Osteoblast (primary cell): Measurements from ENCODE around the gene CCDC12. TPM values are rescaled to one million over a fixed set of nuclear protein-coding genes. Genes with fewer than 3 reads are reported as not detected.

Experiments used
- DNase-seq: peaks from one replicate; pipeline ENCODE4 v3.0.0; 2011; ENCODE audit warnings: low spot score, mixed read lengths; ENCODE audit not compliant: insufficient read length; ENCODE audit errors: missing footprints
- H2AFZ ChIP-seq: 2 replicates; pipeline ENCODE4 v1.6.0; 2011; ENCODE audit warnings: mild to moderate bottlenecking, low read length
- H3K27ac ChIP-seq: 2 replicates; pipeline ENCODE4 v1.5.1; 2011; ENCODE audit warnings: mild to moderate bottlenecking, low read depth, low read length, moderate library complexity
- H3K27me3 ChIP-seq: 2 replicates; pipeline ENCODE4 v1.6.0; 2012; ENCODE audit warnings: mild to moderate bottlenecking, control low read depth, inconsistent platforms, low read length, moderate library complexity; ENCODE audit not compliant: insufficient read depth
- H3K36me3 ChIP-seq: 2 replicates; pipeline ENCODE4 v1.5.1; 2011; ENCODE audit warnings: mild to moderate bottlenecking, low read length, control low read depth, moderate library complexity; ENCODE audit not compliant: insufficient read depth
- H3K4me1 ChIP-seq: 2 replicates; pipeline ENCODE4 v1.5.1; 2011; ENCODE audit warnings: mild to moderate bottlenecking, low read length, control low read depth, moderate library complexity; ENCODE audit not compliant: insufficient read depth
- H3K4me2 ChIP-seq: 2 replicates; pipeline ENCODE4 v1.6.0; 2011; ENCODE audit warnings: mild to moderate bottlenecking, low read length; ENCODE audit not compliant: insufficient read depth
- H3K4me3 ChIP-seq: fragments of 200-600 bp; sonication (generic); 3 replicates; pipeline ENCODE4 v1.5.1; 2012; ENCODE audit warnings: mild to moderate bottlenecking, low read length, inconsistent platforms; ENCODE audit not compliant: insufficient read depth
- H3K79me2 ChIP-seq: 2 replicates; pipeline ENCODE4 v1.6.0; 2012; ENCODE audit warnings: mild to moderate bottlenecking, low read length, control low read depth, inconsistent platforms; ENCODE audit not compliant: insufficient read depth
- H3K9me3 ChIP-seq: 2 replicates; pipeline ENCODE4 v1.5.1; 2011; ENCODE audit warnings: low read depth, low read length, control low read depth
- H4K20me1 ChIP-seq: 2 replicates; pipeline ENCODE4 v1.6.0; 2012; ENCODE audit warnings: mild to moderate bottlenecking, low read length, control low read depth; ENCODE audit not compliant: insufficient read depth
- total RNA-seq: library from RNA; depleted of rRNA; stranded (reverse); fragments of >200 nt; gene quantifications from 2 replicates; pipeline ENCODE4 v1.2.3, GENCODE V29; 2012
- TF ChIP-seq, protein P1 (sequence below): IDR thresholded peaks from 2 replicates; pipeline ENCODE4 v1.5.1; 2011; ENCODE audit warnings: mild to moderate bottlenecking, low read depth, low read length, moderate library complexity; ENCODE audit errors: extremely low read depth

CCDC12 gene
- total RNA-seq, 1 donor: 20.6 TPM

DNA sequence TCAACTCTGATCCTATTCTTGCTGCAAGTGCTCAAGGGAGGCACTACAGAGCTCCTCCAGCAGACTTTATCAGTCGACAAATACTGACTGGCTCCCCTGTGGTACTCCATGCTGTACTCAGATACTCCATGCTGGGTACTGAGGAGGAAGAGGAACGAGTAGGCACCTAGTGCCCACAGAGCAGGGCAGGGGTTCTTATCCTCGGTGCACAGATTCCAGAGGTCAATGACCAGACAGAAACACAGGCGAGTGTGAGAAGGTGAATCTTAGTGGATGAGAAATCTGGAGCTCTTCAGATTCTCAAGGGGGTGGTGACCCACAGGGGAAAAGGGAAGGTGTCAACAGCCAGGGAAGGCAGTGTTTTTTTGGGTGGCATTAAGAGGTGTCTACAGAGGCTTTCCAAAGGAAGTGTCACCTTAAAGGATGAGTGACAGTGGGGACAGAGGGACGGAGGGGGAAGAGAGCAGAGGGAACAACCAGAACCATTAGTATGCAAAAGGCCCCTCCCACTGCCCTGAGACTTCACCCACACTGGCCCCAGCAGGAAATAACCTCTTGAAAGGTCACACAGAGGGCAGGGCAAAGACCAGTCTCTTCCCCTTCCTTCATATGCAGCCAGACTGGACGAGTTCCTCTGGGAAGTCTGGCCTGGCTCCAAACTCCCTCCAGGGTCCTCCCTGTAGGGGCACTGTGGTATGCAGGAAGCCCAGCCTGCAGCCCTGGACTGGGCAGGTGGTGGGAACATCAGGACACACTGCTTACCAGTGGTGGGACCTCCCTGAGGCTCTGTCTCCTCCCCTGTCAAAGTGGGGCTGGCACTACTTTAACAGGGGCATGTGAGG, 27.5 kb downstream of the CCDC12 start:
- no peak overlapping the region for H3K4me2 ChIP-seq
- DNase-seq: no peak
- TF ChIP-seq, protein P1, sequence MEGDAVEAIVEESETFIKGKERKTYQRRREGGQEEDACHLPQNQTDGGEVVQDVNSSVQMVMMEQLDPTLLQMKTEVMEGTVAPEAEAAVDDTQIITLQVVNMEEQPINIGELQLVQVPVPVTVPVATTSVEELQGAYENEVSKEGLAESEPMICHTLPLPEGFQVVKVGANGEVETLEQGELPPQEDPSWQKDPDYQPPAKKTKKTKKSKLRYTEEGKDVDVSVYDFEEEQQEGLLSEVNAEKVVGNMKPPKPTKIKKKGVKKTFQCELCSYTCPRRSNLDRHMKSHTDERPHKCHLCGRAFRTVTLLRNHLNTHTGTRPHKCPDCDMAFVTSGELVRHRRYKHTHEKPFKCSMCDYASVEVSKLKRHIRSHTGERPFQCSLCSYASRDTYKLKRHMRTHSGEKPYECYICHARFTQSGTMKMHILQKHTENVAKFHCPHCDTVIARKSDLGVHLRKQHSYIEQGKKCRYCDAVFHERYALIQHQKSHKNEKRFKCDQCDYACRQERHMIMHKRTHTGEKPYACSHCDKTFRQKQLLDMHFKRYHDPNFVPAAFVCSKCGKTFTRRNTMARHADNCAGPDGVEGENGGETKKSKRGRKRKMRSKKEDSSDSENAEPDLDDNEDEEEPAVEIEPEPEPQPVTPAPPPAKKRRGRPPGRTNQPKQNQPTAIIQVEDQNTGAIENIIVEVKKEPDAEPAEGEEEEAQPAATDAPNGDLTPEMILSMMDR: no peak
- no peak overlapping the region for H3K4me3 ChIP-seq
- H3K27me3 ChIP-seq: no peaks in the 10 kb centered on the region
- H3K36me3 ChIP-seq: no peaks in the 10 kb centered on the region
- no peak overlapping the region for H3K27ac ChIP-seq
- H3K4me1 ChIP-seq: peaks cover 20% of the 10 kb centered on the region
- peaks cover 91% of the 10 kb centered on the region for H4K20me1 ChIP-seq
- H2AFZ ChIP-seq: no peak overlapping the region
- peaks cover 96% of the 10 kb centered on the region for H3K79me2 ChIP-seq
- H3K9me3 ChIP-seq: no peaks in the 10 kb centered on the region

DNA sequence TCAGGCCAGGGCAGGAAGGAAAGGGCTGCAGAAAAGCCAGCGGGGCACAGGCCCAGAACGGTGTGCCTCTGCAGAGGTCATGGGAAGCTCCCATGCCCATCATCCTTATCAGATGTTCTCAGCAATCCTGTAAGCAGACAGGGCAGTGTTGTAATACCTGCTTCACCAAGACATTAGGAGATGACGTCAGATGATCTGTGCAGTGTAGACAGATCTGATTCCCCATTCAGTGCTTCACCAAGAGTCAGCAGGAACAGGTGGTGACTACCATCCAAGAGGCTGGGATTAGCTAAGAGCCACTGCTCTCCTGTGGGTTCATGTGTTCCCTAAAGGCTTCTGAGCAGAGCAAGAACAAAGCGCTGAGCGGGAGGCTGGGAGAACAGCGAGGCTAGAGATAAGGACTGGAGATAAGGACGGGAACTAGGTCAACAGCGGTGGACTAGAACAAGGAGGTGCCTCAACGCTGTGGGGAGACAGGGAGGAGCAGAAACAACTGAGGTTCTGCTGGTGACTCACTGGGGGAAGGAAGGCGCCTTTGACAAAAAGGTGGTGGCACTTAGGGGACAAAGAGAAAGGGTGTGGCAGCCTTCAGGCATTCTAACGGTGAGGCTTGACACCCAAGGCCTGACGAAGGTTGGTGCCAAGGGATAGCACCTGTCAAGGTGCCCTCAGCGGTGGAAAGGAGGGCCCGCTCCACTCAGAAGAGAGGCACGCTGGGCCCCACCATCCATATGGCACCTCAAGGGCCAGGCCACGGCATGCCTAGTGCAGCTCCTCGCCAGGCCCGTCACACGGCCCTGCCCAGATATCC, 28.4 kb downstream of the CCDC12 start:
- H3K27ac ChIP-seq: peak overlapping the region; percentile 31
- no peak for DNase-seq
- no peak overlapping the region for H2AFZ ChIP-seq
- no peak overlapping the region for H3K4me3 ChIP-seq
- H3K9me3 ChIP-seq: no peaks in the 10 kb centered on the region
- H3K4me2 ChIP-seq: no peak overlapping the region
- H3K4me1 ChIP-seq: peaks cover 20% of the 10 kb centered on the region
- TF ChIP-seq, protein P1: no peak
- H3K79me2 ChIP-seq: peaks cover 96% of the 10 kb centered on the region
- H4K20me1 ChIP-seq: peaks cover 91% of the 10 kb centered on the region
- H3K36me3 ChIP-seq: no peaks in the 10 kb centered on the region
- no peaks in the 10 kb centered on the region for H3K27me3 ChIP-seq

DNA sequence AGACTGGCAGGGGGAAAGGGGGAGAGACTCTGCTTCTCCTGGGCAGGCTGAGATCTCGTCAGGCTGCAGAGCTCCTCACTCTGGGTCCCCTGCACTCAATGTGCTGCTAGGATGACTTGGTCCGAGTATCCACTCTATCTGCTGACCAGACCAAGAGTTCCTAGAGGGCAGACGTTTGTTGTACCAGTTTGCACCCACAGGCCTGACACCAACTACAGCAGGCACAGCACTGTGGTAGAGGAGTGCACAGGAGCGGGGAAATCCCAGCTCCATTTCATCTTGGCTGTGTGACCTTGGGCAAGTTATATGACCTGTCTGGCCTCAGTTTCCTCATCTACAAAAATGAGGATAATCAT, 29.0 kb downstream of the CCDC12 start:
- Histone ChIP-seq H3K9me3 (no peaks in the 10 kb centered on the region), H3K36me3 (no peaks in the 10 kb centered on the region), H3K4me3 (no peak overlapping the region), H3K27me3 (no peaks in the 10 kb centered on the region), H3K27ac (peak overlapping the region; percentile 31), H3K4me1 (peaks cover 20% of the 10 kb centered on the region), H3K4me2 (no peak overlapping the region), H2AFZ (no peak overlapping the region), H3K79me2 (peaks cover 96% of the 10 kb centered on the region), H4K20me1 (peaks cover 91% of the 10 kb centered on the region)
- TF ChIP-seq, protein P1: no peak
- no peak for DNase-seq

DNA sequence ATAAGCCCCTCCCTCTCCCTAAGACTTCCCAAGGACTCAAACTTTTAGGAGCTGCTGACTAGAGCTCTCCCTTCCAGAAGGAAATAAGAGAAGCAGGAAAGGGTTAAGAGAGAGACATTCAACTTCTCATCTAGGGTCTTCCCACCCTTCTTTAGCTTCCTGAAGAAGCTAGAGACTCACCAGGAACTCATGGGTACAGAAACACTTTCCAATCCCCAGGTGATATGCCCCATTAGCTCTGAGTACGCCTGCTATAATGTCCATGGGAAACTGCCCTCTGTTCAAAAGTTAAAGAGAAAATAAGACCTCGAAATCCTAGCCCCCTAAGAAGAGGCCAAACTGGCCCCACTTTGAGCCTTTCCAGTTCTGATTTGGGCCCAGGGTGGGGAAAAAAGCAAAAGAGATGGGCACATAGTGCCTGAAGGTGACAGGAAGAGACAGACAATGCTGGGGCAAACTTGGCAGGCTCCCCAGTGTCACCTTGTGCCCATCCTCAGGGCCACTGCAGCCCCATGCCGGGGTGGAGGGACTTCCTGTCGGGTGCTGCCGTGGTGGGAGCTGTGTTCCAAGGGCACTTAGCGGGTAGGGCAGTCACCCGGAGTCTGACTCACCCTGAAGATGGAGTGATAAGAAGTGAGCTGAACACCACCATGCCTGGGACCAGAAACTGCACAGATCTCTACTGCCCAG, 29.5 kb downstream of the CCDC12 start:
- Histone ChIP-seq H3K9me3 (no peaks in the 10 kb centered on the region), H3K4me2 (no peak overlapping the region), H3K27me3 (no peaks in the 10 kb centered on the region), H3K79me2 (peaks cover 96% of the 10 kb centered on the region), H2AFZ (no peak overlapping the region), H3K4me1 (peaks cover 20% of the 10 kb centered on the region), H4K20me1 (peaks cover 91% of the 10 kb centered on the region), H3K27ac (peak overlapping the region; percentile 43), H3K36me3 (no peaks in the 10 kb centered on the region), H3K4me3 (no peak overlapping the region)
- TF ChIP-seq, protein P1: no peak
- DNase-seq: peak; percentile 91
